Measurements from ENCODE around the gene PKM. TPM values are rescaled to one million over a fixed set of nuclear protein-coding genes. Genes with fewer than 3 reads are reported as not detected.

PKM gene
- total and polyA plus RNA-seq, 12 donors, result 396 to 1,308 (median 1,056) TPM

GRCh38 chr15:72205896-72206676 is 24.9 kb downstream of the PKM start:
- Histone ChIP-seq H3K9me3 (replicated peaks in 1 of 3) (no peaks in the 10 kb centered on the region), H3K27ac (no peak overlapping the region), H3K4me1 (replicated peaks in 1 of 2) (peaks cover 0 to 25% of the 10 kb centered on the region in 2 donors), H3K27me3 (no peaks in the 10 kb centered on the region), H3K36me3 (replicated peaks in 1 of 2) (peaks cover 0 to 100% of the 10 kb centered on the region in 2 donors), H3K4me3 (no peak overlapping the region)
- no peak for TF ChIP-seq POLR2A (IDR thresholded peaks at IDR 0.05)
- TF ChIP-seq, protein P1, sequence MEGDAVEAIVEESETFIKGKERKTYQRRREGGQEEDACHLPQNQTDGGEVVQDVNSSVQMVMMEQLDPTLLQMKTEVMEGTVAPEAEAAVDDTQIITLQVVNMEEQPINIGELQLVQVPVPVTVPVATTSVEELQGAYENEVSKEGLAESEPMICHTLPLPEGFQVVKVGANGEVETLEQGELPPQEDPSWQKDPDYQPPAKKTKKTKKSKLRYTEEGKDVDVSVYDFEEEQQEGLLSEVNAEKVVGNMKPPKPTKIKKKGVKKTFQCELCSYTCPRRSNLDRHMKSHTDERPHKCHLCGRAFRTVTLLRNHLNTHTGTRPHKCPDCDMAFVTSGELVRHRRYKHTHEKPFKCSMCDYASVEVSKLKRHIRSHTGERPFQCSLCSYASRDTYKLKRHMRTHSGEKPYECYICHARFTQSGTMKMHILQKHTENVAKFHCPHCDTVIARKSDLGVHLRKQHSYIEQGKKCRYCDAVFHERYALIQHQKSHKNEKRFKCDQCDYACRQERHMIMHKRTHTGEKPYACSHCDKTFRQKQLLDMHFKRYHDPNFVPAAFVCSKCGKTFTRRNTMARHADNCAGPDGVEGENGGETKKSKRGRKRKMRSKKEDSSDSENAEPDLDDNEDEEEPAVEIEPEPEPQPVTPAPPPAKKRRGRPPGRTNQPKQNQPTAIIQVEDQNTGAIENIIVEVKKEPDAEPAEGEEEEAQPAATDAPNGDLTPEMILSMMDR (IDR thresholded peaks at IDR 0.05), result no peak
- 86 to 96% (median 90%) methylated on average over 6 to 10 of the region's 10 CpGs for WGBS, 4 donors
- no peak for DNase-seq
- intact Hi-C loops (cut with DNase I), result no loop called here

DNA sequence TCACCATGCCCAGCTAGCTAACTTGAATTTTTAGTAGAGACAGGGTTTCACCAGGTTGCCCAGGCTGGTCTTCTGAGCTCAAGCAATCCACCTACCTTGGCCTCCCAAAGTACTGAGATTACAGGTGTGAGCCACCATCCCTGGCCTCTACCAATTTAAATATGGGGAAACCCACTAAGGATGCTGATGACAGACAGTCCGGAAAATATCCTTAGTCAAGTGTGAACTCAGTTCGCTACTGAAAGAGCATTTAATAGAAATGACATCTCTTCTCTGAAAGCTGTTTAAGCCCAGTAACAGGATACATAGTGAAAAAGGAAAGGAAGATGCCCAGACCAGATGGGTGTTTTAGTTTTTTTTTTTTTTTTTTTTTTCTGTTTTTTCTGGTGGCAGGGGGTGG is 25.7 kb downstream of the PKM start:
- Histone ChIP-seq H3K4me1 (replicated peaks in 1 of 2) (peaks cover 0 to 27% of the 10 kb centered on the region in 2 donors), H3K9me3 (replicated peaks in 1 of 3) (no peaks in the 10 kb centered on the region), H3K36me3 (replicated peaks in 1 of 2) (peaks cover 0 to 100% of the 10 kb centered on the region in 2 donors), H3K4me3 (no peak overlapping the region), H3K27me3 (no peaks in the 10 kb centered on the region), H3K27ac (no peak overlapping the region)
- DNase-seq, result no peak
- no peak for TF ChIP-seq POLR2A (IDR thresholded peaks at IDR 0.05)
- TF ChIP-seq, protein P1 (IDR thresholded peaks at IDR 0.05), result no peak
- 86 to 92% (median 88%) methylated on average over 2 of the region's 2 CpGs for WGBS, 4 donors
- intact Hi-C loops (cut with DNase I), result no loop called here

DNA sequence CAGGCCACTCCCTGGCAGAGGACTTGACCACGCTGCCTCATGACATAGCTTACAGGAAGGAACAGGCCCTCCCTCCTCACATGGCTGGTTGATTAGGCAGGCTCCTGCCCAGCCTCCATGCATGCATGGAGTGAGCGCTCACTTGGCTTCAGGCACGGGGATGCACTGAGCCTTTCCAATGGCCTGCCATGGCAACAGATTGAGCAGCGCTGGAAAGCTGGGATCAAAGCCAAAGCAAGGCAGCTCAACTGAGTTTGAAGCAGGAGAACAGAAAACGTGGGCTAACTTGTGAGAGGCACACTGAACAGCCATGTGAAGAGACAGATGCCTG is 27.5 kb downstream of the PKM start:
- DNase-seq, result peak; percentile 73 to 94 (median 89)
- WGBS, 4 donors, result 28 to 60% (median 34%) methylated on average over 4 to 5 of the region's 5 CpGs

DNA sequence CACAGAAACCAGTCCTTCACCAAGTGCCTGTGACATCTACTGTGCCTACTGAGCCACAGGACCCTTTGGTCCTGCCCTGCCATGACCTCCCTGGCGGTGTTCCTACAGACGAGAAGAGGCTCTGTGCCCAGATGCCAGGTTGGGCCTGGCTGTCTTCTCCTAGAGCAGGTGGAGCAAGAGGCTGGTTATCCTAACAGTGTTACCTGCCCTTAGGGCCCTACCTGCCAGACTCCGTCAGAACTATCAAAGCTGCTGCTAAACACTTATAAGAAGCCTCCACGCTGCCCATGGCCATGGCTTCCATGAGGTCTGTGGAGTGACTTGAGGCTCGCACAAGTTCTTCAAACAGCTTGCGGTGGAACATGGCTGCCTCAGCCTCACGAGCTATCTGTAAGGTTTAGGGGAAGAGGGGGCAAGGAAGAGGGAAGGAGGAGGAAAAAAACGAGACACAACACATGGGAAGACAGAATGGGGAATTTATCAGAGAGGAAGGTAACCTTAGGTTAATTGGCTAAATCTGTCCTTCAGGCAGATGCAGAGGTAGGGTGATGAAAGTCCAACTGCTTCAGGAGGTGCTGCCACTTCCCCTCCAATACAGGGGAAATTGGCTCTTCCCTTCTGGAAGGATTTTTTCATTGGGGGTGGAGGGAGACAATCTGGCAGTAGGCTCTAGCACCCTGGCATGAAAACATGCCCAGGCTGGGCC is 28.0 kb downstream of the PKM start:
- Histone ChIP-seq H3K9me3 (replicated peaks in 1 of 3) (no peaks in the 10 kb centered on the region), H3K27me3 (no peaks in the 10 kb centered on the region), H3K36me3 (replicated peaks in 1 of 2) (peaks cover 0 to 97% of the 10 kb centered on the region in 2 donors), H3K27ac (peak overlapping the region in 3 of 5 donors; percentile 62 to 80 (median 78)), H3K4me1 (replicated peaks in 1 of 2) (peaks cover 0 to 33% of the 10 kb centered on the region in 2 donors), H3K4me3 (no peak overlapping the region)
- no peak for TF ChIP-seq POLR2A (IDR thresholded peaks at IDR 0.05)
- TF ChIP-seq, protein P1 (IDR thresholded peaks at IDR 0.05), result no peak
- intact Hi-C loops (cut with DNase I), result loop anchor here in 1 of 2 donors (5.0 kb wide), 1 partner anchor 49 kb away; no protein-coding TSS in a partner anchor
- WGBS, 4 donors, result 82 to 87% (median 85%) methylated on average over 8 of the region's 8 CpGs
- no peak for DNase-seq

More for the DNA sequence above, 27.5 kb downstream of the PKM start:
- Histone ChIP-seq H3K27me3 (no peaks in the 10 kb centered on the region), H3K27ac (peak overlapping the region in 3 of 5 donors; percentile 62 to 80 (median 78)), H3K36me3 (replicated peaks in 1 of 2) (peaks cover 0 to 100% of the 10 kb centered on the region in 2 donors), H3K9me3 (replicated peaks in 1 of 3) (no peaks in the 10 kb centered on the region), H3K4me1 (replicated peaks in 1 of 2) (peaks cover 0 to 33% of the 10 kb centered on the region in 2 donors), H3K4me3 (no peak overlapping the region)
- no peak for TF ChIP-seq POLR2A (IDR thresholded peaks at IDR 0.05)
- TF ChIP-seq, protein P1 (IDR thresholded peaks at IDR 0.05), result no peak
- intact Hi-C loops (cut with DNase I), result loop anchor here in 1 of 2 donors (5.0 kb wide), 1 partner anchor 49 kb away; no protein-coding TSS in a partner anchor

Measured in adrenal gland (tissue), 12 donors.